Measurements from ENCODE around the gene PNPLA1.

Gene PNPLA1

DNA sequence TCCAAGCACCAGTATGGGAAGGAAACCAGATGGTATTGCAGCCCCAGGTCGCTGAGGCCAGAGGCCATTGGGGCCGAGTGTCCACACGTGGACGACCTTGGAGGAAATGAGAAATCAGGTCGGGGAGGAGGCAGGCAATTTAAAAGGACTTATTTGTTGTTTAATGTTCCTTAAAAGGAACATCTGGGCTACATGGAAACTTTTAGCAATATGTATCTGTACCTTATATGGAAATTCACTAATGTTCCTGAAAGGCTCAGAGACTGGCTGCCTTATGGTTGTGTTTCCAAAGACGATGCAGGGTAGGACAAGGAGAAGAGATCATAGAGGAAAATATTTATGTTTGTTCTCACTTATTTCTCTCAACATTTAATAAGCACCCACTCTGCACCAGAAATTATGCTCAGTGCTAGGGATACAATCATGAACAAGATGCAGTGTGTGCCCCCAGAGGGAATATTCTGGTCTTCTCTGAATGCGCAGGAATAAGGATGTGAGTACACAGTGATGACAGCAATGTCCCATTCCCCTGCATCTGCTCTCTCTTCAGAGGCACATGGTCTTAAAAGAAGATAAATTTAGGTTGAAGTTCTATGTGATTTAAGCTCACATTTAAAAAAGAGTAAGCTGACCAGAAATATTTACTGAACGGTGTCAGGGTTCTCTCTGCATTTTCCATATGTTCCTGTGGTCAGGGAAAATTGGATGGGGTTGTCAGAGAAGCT, 63.5 kb downstream of the PNPLA1 start:
- Histone ChIP-seq H3K4me2 (no peak overlapping the region), H3K79me2 (ENCODE audit: insufficient read depth, low read depth) (no peaks in the 10 kb centered on the region), H3K27me3 (ENCODE audit: insufficient read depth, low read depth) (no peaks in the 10 kb centered on the region), H3K9ac (no peak overlapping the region), H3K27ac (no peak overlapping the region), H3K4me1 (ENCODE audit: low read depth, poor library complexity, severe bottlenecking) (peaks cover 8% of the 10 kb centered on the region), H3K4me3 (IDR thresholded peaks at IDR 0.05; ENCODE audit: insufficient read depth, low read depth, low read length) (no peak overlapping the region), H2AFZ (ENCODE audit: low read depth) (no peak overlapping the region), H4K20me1 (ENCODE audit: insufficient read depth) (no peaks in the 10 kb centered on the region), H3K36me3 (ENCODE audit: insufficient read depth) (no peaks in the 10 kb centered on the region)
- TF ChIP-seq CTCF (conservative IDR thresholded peaks at IDR 0.05; ENCODE audit: low read depth, low read length): no peak

DNA sequence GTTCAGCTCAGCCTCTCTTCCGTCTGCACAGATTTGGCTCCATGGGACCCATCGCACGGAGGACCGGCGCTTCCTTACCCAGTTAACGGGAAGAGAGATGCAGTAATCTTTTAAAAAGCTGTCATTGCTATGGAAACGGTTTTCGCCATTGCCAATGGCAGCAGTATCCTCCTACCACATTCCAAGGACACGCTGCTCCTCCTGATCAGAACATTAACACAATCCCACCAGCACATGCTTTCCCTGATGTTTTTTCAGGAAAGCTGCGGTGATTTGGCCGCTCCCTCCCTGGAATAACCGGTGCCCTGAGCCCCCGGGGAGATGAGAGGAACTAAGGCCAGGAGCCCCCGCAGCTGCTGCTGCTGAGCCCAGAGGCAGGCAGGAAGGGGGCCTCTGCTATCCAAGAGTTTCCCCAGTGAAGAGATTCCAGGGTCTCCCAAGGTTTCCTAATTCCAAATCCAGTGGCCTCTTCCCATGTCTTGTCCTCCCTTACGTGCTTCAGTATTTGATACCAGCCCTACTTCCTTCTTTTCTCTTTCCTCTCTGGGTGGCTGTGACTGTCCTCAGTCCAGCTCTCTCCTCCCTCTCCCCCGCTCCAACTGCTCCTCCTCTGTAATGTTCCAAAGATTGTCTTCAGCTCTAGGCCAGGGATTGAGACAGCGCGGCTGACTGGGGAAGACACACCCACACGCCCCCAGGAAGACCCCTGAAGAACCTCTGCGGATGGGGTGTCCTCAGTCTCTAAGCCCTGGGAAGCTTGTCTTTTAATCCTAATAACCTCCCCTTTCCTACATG, 64.3 kb downstream of the PNPLA1 start:
- H3K27me3 ChIP-seq (ENCODE audit: insufficient read depth, low read depth): no peaks in the 10 kb centered on the region
- H3K9ac ChIP-seq: no peak overlapping the region
- no peak overlapping the region for H3K4me3 ChIP-seq (IDR thresholded peaks at IDR 0.05; ENCODE audit: insufficient read depth, low read depth, low read length)
- no peaks in the 10 kb centered on the region for H3K79me2 ChIP-seq (ENCODE audit: insufficient read depth, low read depth)
- H3K4me2 ChIP-seq: no peak overlapping the region
- no peak overlapping the region for H2AFZ ChIP-seq (ENCODE audit: low read depth)
- no peak overlapping the region for H3K27ac ChIP-seq
- H3K36me3 ChIP-seq (ENCODE audit: insufficient read depth): no peaks in the 10 kb centered on the region
- TF ChIP-seq CTCF (conservative IDR thresholded peaks at IDR 0.05; ENCODE audit: low read depth, low read length): no peak
- H4K20me1 ChIP-seq (ENCODE audit: insufficient read depth): no peaks in the 10 kb centered on the region
- peaks cover 8% of the 10 kb centered on the region for H3K4me1 ChIP-seq (ENCODE audit: low read depth, poor library complexity, severe bottlenecking)

DNA sequence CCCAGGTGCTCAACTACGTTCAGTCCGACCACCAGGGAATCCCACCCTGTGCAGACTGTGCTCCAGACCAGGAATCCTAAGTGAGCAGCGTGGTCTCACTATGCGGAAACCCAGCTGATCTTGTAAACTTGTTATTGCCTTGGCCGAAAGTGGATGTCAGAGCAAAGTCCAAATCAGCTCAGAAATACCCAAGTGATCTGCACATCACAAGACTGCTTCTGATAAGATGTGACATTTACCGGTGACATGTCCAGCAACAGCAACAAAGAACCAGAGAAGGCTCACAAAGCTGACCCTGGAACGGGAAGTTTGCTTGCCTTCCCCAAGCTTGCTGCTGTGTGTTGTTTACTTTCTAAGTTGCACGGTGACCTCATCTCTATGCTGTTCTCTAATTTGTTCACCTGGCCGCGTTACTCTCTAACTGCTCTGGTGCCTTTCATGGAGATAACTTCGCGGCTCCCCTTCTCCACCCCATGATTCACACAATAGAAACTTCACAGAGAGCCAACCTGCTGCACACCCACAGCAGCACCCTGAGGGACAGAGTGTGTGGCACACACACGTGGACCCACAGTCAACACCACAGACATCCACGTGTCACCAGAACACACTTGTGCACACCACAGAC, 65.1 kb downstream of the PNPLA1 start:
- H3K4me3 ChIP-seq (IDR thresholded peaks at IDR 0.05; ENCODE audit: insufficient read depth, low read depth, low read length): no peak overlapping the region

More for the DNA sequence above, 65.1 kb downstream of the PNPLA1 start:
- Histone ChIP-seq H3K4me2 (no peak overlapping the region), H3K4me1 (ENCODE audit: low read depth, poor library complexity, severe bottlenecking) (peaks cover 8% of the 10 kb centered on the region), H3K79me2 (ENCODE audit: insufficient read depth, low read depth) (no peaks in the 10 kb centered on the region), H4K20me1 (ENCODE audit: insufficient read depth) (no peaks in the 10 kb centered on the region), H3K9ac (no peak overlapping the region), H3K36me3 (ENCODE audit: insufficient read depth) (no peaks in the 10 kb centered on the region), H2AFZ (ENCODE audit: low read depth) (no peak overlapping the region), H3K27me3 (ENCODE audit: insufficient read depth, low read depth) (no peaks in the 10 kb centered on the region), H3K27ac (no peak overlapping the region)
- TF ChIP-seq CTCF (conservative IDR thresholded peaks at IDR 0.05; ENCODE audit: low read depth, low read length): no peak
